ENCODE data around the gene DENND6A.

DENND6A gene

DNA sequence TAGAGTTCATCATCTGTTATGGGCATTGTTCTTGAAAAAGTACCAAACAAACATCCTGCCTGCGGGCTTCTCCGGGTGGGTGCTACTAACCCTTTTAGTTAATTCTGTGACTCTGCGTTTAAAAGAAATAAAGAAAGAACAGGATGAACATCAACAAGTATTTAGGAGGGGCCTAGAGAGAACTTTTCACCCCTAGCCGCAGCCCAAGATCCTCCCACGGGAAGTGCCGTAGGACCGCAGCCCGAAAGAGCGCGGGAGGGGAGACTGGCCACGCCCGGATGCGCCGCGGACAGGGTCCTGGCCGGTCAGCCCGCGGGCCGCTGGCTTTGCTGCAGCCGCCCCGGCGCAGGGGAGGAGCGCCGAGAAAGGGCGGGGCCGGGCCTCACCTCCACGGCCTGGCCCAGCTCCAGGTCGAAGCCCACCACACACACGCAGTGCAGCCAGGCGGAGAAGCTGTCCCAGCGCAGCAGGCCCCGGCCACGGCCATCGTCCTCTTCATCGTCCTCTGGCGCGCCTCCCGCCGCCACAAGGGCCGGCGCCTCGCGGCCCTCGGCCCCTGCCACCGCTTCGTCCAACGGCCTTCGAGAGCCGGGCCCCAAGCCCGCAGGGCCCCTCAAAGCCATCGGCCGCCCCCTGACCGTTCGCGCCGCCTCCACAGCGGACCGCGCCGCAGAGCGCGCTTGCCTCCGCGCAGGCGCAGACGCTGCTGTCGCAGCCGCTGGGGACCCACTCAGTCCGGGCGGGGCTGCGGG is at the start of gene DENND6A:
Gene DENND6A, minus strand, starts transcription at position 682 of the 752 bp plus-strand sequence. Its CDS starts 59 bp downstream, at position 623.
- TF ChIP-seq, protein P1, sequence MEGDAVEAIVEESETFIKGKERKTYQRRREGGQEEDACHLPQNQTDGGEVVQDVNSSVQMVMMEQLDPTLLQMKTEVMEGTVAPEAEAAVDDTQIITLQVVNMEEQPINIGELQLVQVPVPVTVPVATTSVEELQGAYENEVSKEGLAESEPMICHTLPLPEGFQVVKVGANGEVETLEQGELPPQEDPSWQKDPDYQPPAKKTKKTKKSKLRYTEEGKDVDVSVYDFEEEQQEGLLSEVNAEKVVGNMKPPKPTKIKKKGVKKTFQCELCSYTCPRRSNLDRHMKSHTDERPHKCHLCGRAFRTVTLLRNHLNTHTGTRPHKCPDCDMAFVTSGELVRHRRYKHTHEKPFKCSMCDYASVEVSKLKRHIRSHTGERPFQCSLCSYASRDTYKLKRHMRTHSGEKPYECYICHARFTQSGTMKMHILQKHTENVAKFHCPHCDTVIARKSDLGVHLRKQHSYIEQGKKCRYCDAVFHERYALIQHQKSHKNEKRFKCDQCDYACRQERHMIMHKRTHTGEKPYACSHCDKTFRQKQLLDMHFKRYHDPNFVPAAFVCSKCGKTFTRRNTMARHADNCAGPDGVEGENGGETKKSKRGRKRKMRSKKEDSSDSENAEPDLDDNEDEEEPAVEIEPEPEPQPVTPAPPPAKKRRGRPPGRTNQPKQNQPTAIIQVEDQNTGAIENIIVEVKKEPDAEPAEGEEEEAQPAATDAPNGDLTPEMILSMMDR (IDR thresholded peaks at IDR 0.05; ENCODE audit: low read depth, low read length, missing control alignments): no peak
- H3K4me3 ChIP-seq (replicated peaks; ENCODE audit: low read depth, low read length): peak within 1 kb of the TSS; percentile 72
- DNase-seq (ENCODE audit: extremely low read depth, low read depth): peak; percentile 64

- TF ChIP-seq, protein P1 (IDR thresholded peaks at IDR 0.05; ENCODE audit: low read depth, low read length, missing control alignments): no peak
- H3K4me3 ChIP-seq (replicated peaks; ENCODE audit: low read depth, low read length): no peak overlapping the region
- DNase-seq (ENCODE audit: extremely low read depth, low read depth): no peak
Observed at GRCh38 chr3:57740027-57740426, 47.1 kb upstream of the DENND6A start.

- TF ChIP-seq, protein P1 (IDR thresholded peaks at IDR 0.05; ENCODE audit: low read depth, low read length, missing control alignments): no peak
- DNase-seq (ENCODE audit: extremely low read depth, low read depth): no peak
- H3K4me3 ChIP-seq (replicated peaks; ENCODE audit: low read depth, low read length): no peak overlapping the region
Observed at GRCh38 chr3:57738391-57738790, 45.5 kb upstream of the DENND6A start.

DNA sequence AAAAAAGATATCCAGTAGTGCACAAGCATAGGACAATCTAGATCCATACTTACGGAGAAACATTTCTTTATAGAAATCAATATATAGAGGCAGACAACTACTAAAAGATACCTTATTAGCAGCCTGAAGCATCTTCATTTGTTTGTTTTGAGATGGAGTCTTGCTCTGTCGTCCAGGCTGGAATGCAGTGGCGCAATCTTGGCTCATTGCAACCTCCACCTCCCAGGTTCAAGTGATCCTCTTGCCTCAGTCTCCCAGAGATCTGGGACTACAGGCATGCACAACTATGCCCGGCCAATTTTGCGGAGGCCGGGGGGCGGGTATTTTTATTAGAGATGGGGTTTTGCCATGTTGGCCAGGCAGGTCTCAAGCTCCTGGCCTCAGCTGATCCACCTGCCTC is 45.0 kb upstream of the DENND6A start:
- TF ChIP-seq, protein P1 (IDR thresholded peaks at IDR 0.05; ENCODE audit: low read depth, low read length, missing control alignments): no peak
- DNase-seq (ENCODE audit: extremely low read depth, low read depth): no peak
- no peak overlapping the region for H3K4me3 ChIP-seq (replicated peaks; ENCODE audit: low read depth, low read length)

GRCh38 chr3:57735405-57735804 is 42.5 kb upstream of the DENND6A start:
- no peak overlapping the region for H3K4me3 ChIP-seq (replicated peaks; ENCODE audit: low read depth, low read length)
- DNase-seq (ENCODE audit: extremely low read depth, low read depth): no peak
- TF ChIP-seq, protein P1 (IDR thresholded peaks at IDR 0.05; ENCODE audit: low read depth, low read length, missing control alignments): no peak

DNA sequence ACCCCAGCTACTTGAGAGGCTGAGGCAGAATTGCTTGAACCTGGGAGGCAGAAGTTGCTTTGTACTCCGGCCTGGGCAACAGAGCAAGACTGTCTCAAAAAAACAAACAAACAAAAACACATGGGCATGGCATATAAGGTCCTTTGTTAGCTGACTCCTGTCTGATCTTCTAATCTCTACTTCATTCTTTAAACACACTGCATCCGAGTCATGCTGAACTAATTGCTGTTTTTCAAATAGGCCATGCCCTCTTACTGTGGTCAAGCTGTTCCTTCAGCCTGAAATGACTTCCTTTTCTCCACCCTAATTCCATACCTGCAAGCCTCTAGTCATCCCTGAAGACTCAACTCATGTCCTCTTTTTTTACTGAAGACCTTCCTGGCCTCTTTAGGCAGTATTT is 40.9 kb upstream of the DENND6A start:
- DNase-seq (ENCODE audit: extremely low read depth, low read depth): no peak
- TF ChIP-seq, protein P1 (IDR thresholded peaks at IDR 0.05; ENCODE audit: low read depth, low read length, missing control alignments): no peak
- H3K4me3 ChIP-seq (replicated peaks; ENCODE audit: low read depth, low read length): no peak overlapping the region

Data from HFF-Myc (cell line).